HG02642 (cell line): Measurements from ENCODE around the gene RBM24.
"Not testable (repeated sequence)": the region's sequence is repeated elsewhere in the genome, so short reads cannot be mapped to it uniquely, and the experiment has no call there.

Source experiments
- ATAC-seq: cut with Tn5 transposase; IDR thresholded peaks from one replicate; pipeline ENCODE4 v1.9.1; 2021; ENCODE audit warnings: mild to moderate bottlenecking; ENCODE audit not compliant: unreplicated experiment, poor library complexity

RBM24 gene

DNA sequence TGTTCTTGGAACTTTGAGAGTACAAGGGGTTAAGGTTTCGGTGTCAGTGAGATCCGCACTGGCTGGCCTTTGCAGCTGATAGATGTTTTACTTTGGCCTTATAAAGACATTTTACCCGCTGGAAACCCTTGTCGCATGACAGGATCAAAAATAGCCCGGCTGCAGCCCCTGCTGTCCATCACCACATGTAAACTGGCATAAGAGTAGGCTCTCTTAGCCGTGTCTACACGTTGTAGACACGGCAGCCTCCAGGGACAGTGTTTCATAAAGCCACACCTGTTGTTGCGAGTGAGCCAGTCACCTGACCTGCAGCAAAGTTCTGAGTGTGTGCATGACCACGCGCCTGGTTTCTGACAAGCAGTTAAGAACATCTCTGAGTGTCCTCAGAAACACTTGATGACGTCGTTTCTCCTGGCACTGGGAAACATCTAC lies 8.5 kb downstream of the RBM24 start:
- no peak for ATAC-seq

DNA sequence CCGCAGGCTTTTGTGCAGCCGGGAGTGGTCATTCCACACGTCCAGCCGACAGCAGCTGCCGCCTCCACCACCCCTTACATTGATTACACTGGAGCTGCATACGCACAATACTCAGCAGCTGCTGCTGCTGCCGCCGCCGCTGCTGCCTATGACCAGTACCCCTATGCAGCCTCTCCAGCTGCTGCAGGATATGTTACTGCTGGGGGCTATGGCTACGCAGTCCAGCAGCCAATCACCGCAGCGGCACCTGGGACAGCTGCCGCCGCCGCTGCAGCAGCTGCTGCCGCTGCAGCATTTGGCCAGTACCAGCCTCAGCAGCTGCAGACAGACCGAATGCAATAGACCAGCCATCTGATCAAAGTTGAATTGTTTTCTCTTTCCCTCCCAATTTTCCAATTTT lies 10.6 kb downstream of the RBM24 start:
- ATAC-seq, result no peak

DNA sequence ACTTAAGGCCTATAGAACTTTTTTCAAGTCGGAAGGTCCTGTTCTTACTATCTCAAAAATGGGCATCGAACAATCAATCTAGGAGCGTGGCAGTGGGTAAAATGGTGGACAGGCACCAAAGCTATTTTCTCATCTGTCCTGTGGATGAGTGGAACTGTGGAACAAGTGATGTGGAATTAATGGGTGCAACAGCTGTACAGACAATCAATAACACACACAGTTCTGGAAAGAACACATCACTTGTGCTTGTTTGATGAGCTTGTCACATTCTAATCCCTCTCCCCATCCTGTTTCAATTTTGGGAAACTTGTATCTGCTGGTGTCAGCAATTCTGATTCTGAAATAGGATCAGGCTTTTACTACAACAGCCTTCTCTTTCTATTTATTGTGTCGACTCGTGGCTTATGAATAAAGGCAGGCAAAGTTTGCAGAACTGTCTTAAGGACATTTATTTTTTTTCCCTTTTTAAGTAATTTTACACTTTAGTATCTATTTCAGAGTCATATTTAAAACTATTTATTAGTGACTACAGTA lies 11.5 kb downstream of the RBM24 start:
- no peak for ATAC-seq

DNA sequence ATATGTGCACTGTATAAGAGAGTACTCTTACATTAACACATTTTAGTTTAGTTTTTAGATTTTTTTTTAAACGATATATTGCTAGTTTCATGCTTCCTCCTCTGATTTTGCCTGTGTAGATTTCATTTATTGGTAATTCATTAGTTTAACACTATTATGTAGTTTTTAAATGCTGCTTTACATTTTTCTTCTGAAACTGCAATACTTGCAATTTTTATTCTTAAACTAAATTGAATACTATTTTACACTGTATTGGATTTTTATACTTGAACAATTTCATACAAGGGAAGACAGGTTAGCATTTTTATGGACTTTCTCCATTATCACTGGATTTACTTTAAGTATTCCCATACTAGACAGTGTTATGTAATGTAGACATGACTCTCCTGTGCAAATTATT lies 12.2 kb downstream of the RBM24 start:
- no peak for ATAC-seq

DNA sequence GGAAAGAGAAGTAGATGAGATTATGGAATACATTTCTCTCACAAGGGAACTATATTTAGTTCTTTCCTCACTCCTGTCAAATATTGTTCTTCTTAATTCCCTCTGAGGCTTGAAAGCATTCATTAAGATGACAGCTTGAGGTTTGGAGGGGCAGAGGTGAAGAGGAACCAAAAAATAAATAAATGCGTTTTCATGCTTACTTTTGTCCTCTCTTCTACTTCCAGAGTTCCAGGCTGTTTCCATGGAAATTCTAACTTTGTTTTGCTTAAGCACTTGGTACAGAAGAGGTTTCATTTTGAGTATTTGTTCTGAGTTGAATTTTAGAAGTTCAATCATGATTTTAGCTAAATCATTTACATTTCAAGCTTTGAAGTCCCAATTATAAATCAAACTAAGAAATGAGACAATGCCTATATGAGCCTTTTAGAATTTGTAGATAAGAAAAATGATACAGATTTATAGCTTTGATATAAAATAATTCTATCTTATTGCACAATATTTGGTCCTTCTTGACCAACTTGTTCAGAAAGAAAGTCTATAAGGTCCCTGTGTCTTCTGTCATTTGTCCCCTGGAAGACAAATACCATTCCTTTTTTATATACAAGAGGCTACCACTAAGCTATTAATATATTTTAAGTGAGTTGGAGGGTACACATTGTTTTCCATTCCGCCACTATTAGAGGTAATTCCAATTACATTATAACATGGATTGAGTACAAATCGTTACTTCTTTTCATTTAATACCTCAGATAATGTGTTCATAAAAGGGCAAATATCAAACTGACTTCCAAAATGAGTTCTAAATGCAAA lies 16.3 kb downstream of the RBM24 start:
- ATAC-seq, result no peak

DNA sequence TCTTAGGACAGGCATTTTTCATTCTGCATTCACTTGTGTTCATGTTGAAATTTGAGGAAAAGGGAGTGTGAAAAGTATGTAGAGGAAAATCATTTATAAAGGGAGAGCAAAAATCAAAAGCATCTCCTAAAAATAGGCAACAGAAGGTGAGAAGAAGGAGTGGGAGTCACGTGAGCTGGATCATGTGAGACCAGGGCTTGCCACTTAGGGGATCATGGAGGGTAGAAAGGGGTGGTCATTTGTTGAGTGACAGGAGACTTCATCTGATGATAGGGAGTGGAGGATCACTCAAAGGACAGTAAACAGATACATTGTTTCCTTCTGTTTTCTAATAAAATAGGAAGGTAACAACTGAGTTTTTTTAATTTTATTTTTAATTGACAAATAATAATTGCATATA lies 17.1 kb downstream of the RBM24 start:
- ATAC-seq, result no peak

DNA sequence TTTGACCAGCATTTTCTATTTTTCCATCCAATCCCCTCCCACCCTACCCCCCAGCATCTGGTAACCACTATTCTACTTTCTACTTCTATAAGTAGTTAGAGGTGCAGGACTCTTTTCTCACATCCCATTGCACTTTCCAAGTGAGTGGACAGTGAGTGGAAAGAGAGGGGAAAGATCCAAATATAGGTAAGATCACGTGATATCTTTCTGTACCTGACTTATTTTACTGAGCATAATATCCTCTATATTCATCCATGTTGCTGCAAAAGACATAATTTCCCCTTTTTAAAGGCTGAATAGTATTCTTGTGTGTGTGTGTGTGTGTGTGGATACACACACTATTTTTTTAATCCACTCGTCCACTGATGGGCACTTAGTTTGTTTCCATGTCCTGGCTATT lies 18.1 kb downstream of the RBM24 start:
- no peak for ATAC-seq

DNA sequence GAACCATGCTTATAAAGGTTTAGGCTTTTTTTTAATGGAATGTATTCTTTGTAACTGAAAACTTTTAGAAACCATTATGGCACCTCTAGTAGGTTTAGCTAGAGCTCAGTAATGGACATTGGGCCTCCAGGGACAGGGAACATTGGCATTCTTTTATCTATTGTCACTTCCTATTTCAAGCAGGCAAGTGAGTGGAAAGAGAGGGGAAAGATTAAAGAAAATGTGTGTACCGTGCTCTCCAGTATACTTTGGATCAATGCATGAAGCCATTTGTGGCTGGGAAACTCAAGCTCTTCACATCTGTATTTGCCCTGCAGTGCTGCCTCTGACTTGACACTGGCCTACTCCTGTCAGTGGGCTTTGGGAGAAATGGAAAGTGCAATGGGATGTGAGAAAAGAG lies 18.6 kb downstream of the RBM24 start:
- no peak for ATAC-seq

DNA sequence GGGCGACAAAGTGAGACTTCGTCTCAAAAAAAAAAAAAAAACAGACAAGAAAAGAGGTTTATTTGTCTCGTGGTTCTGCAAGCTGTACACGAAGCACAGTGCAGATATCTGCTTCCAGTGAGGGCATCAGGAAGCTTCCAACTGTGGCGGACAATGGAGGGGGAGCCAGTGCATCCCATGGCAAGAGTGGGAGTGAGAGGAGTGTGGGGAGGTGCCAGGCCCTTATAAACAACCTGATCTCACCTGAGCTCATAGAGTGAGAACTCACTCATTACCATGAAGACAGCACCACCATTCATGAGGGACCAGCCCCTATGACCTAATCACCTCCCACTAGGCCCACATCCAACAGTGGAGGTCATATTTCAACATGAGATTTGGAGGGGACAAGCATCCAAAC lies 19.5 kb downstream of the RBM24 start:
- ATAC-seq, result no peak

DNA sequence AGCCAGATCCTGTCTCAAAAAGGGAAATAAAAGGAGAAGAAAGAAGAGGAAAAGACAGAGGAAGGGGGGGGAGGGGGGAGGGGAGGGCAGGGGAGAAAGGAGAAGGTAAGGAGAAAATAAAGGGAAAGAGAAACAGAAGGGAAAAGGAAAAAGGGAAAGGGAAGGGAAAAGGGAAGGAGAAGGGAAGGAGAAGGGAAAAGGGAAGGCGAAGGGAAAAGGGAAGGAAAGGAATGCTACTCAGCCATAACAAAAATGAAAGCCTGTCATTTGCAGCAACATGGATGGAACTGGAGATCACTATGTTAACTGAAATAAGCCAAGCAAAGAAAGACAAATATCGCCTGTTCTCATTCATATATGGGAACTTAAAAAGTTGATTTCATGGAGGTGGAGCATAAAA lies 22.3 kb downstream of the RBM24 start:
- no peak for ATAC-seq

DNA sequence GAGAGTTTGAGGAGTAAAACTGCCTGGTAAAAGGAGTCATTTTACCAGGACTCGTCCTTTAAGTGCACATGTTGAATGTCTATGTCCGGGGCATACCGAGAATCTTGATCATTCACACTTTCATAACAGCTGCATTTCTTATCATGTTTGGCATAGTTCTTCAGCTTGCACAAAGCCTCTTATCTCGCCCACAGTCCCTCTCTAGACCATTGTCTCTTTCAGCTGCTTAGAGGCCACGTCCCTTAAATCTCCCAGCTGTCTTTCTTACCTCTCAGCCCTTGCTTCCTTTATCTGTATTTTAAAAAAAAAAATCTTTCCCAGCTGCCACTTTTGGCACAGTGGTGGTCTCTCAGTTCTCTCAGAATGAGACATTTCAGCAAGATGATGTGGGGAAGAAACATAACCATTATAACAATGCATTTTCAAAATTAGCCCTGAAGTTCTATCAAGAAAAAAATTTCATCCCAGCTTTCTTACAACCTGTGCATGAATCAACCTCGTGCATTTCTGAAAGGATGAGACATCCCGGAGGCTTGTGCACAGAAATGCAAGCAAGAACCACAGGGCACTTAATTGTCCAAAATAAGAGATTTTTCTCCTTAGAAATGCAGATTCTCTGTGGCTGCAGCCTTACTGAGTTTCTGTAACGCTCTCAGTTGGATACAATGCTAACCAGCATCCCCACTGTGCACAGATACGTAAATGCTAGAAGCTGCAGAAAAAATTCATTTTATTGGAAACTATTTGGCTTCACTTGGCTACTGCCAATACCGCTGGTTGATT lies 24.2 kb downstream of the RBM24 start:
- no peak for ATAC-seq

DNA sequence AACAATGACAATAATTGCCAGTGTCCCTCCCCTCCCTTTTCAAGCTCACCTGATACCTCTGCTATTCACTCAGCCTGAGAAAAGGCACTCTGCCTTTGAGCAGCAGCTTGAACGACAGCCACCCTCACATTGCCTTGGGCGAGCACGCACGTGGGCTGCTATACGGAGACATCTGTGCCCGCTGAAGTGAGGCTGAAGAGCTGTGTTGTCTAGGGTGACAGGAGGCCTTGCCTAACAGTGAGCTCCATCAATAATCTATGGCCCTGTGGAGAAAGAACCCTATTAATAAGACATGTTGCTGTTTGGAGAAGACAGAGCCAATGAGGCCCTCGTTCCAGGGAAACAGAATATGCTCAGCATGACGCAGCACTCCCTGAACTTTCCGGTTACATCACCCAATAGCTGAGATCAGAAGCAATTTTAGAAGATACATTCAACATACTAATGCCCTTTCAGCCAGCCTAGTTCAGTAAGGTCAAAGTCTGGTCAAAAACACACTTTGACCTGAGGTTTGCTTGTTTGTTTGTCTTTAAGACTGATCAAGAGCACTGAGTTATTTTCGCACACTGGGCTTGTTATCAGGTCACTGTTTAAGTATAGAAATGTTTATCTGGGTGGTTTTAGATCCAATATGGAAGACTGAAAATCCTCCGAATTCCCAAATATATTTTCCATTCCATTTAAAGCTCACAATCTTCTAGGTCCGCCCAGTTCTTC lies 30.6 kb downstream of the RBM24 start:
- no peak for ATAC-seq

DNA sequence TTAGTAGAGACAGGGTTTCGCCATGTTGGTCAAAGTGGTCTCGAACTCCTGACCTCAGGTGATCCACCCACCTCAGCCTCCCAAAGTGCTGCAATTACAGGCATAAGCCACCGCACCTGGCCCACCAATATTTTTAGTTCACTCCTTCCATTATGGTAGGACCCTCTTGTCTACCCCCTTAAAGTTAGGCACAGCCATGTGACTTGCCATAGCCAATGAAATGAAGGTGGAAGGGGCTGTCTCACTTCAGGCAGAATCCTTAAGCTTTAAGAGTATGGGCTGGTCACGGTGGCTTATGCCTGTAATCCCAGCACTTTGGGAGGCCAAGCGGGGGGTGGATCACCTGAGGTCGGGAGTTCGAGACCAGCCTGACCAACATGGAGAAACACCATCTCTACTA lies 32.1 kb downstream of the RBM24 start:
- ATAC-seq, result not testable (repeated sequence)

DNA sequence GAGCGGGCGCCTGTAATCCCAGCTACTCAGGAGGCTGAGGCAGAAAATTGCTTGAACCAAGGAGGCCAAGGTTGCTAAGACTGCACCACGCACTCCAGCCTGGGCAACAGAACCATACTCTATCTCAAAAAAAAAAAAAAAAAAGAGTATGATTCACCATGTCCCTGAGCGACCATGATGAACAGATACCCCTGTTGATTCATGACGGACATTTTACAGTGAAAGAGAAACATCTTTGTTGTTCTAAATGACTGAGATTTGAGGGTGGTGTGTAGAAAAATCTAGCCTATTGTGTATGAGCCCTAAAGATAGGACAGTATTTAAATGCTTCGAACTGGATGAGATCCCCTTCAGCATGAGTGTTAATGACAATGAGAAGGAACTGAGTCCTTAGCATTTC lies 32.8 kb downstream of the RBM24 start:
- no peak for ATAC-seq

DNA sequence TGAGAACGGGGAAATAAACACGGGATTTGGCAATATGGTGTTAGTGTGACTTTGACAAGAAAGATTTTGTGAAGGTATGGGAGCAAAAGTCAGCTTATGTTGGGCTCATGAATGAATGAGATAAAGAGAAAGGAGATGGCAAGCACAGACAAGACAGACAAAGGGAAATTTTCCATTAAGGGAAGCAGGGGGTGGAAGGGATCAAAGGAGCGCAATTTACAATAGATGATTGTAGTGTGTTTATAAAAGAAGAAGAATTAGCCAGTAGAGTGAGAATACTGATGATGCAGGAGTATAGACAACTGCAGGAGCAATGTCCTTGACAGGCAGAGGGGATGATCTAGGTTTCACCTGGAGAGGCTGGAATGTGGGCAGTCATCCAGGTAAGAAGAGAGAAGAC lies 34.1 kb downstream of the RBM24 start:
- no peak for ATAC-seq

DNA sequence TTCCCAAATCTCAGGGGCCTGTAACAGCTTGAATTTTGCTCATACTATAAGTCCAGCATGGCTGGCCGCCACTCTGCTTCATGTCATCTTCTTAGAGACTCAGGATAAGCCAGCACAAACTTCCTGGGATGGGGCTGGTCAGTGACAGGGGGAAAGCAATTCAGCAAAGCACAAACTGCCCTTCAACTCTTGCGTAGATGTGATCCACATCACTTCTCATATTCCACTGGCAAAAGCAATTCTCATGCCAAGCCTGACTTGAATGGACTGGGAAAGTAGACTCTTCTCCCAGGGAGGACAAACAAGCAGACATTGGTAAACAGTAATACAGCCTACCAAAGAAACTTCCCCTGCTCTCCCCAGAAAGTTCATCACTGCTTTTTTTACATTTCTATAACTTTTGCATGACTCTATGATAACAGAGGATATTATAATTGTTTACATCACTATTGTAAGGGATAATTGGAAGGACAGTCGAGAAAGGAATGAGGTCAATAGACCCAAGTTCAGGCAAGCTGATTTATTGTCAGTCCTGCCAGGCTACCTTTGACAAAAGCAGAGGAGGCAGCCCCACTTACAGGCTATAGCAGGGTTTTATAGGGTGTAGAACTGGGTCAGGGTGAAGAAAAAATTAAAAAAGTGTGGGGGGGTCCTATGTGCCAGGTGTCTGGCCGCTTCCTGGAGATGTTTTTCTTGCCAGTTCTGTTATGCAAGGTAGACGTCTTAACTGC lies 37.4 kb downstream of the RBM24 start:
- ATAC-seq, result no peak

DNA sequence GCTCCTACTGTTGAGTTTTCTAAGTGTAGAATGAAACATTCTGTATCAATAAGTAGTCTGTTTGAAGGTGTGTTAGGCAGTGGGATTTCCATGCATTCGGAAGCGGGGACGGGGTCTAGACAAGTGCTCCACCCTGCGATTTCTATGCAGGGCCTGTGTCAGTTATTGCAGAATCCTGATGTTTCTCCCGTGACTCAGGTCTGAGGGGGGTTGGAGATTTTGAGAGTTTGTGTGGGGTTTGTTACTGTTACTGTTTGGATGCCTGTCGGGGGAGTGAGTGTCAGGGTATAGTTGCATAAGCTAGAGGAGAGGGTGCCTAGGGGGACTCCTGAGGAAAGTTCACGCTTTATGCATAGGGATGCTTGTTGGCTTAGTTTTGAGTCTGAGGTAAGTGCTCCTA lies 39.1 kb downstream of the RBM24 start:
- ATAC-seq, result not testable (repeated sequence)

DNA sequence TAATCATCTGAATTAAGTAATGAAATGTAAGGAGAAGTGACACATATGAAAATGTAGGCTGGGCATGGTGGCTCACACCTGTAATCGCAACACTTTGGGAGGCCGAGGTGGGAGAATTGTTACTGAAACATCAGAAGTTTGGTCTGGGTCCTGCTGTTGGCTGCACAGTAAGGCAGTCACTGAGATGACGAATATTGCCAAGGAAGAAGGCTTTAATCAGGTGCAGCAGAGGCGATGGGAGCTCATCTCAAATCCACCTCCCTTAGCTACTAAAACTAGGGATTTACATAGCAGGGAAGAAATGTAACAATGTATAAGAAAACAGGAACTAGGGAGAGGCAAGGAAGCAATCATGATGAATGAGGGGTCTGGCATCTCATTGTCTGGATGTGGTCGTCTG lies 50.1 kb downstream of the RBM24 start:
- no peak for ATAC-seq

DNA sequence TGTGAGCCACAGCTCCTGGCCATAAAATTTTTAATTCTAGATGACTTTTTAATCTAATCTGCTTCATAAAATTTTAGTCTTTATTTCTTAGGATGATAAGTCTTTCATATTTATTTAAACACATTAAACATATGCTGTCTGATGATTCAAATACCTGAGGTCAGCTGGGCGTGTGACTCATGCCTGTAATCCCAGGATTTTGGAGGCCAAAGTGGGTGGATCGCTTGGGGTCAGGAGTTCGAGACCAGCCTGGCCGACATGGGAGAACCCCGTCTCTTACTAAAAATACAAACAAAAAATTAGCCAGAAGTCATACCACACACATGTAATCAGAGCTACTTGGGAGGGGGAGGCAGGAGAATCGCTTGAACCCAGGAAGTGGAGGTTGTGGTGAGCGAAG lies 53.1 kb downstream of the RBM24 start:
- ATAC-seq, result no peak

DNA sequence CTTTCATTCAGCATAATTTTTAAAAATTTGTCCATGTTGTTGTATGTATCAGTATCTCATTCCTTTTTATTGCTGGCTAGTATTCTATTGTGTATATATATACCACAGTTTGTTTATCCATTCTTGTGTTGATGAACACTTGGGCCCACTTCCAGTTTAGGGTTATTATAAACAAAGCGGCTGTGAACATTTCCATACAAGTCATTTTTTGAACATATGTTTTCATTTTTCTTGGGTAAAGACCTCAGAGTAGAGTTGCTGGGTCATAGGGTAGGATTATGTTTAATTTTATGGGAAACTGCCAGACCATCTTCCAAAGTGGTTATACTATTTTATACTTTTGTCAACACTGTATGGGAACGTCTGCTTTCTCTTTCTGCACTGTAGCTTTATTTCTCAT lies 55.3 kb downstream of the RBM24 start:
- no peak for ATAC-seq
